ENCODE data around the gene ETNK2. TPM values are rescaled to one million over a fixed set of nuclear protein-coding genes. Genes with fewer than 3 reads are reported as not detected.
A peak's percentile ranks its signal among the peaks of the same experiment; 100 is the strongest.

ETNK2 gene
- total RNA-seq, 1 experiment from 2014 or later: 9.7 TPM

GRCh38 chr1:204177133-204177532 is 25.3 kb upstream of the ETNK2 start:
- DNase-seq (ENCODE audit: low read depth): no peak

DNA sequence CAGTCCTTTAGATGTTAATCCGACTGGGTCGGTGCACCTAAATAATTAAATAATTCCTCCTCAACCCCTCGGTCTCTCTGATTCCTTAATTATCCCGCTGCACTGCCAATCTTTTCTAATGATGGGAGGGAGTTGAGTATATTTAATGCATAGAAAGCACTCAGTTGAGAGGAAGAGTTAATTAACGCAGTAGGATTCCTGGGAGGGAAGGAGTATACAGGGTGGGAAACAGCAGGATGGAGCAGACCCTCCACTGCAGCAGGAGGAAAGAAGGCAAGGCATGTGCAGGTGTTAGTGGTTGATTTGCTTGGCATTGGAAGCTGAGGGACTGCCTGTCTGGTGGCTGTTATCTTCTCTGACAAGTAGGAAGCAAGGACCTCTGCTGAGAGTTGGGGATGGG is 24.2 kb upstream of the ETNK2 start:
- DNase-seq (ENCODE audit: low read depth): no peak

DNA sequence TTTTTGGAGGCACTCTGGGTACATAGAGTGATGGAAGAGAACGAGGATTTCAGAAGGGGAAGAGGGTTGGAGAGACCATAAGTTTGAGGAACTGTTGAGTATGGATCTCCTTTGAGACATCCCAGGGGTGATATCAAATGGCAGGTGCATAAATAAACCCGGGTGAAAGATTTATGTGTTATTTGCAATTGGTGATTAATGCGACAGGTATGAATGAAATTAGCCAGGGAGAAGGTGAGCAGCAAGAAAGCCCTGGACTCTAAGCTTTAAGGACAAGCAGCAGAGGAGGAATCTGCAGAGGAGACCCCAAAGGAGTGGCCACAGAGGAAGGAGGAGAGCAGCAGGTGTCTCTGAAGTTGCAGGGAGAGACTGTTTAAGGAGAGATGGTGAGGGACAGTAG is 23.1 kb upstream of the ETNK2 start:
- DNase-seq (ENCODE audit: low read depth): no peak

DNA sequence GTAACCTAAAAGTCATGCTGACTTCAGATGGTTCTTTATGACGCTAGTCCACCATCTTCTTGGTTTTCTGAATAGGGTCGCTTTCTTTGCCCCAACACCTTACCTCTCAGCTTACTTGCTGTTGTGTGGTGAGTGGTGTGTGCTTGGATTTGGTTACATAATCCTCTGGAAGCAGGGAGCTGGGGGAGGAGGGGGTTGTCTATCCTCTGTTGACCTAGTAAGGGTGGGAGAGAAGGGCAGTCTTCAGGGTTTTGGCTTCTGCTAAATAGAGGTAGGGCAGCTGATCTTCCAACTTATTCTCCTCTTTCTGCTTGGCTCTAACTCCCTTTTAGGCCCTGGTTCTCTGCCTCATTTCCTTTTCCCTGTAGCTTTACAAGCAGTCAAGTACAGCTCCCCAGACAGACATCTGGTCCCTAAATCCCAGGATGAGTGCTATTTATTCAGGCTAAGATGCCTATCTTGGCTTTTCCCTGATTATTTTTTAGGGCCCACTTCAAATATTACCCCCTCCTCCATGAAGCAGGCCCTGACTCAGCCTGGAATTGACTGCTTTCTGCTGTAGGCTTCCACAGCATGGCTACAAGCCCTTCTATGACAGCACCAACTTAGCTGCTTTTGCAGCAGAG is 20.7 kb upstream of the ETNK2 start:
- no peak for DNase-seq (ENCODE audit: low read depth)

DNA sequence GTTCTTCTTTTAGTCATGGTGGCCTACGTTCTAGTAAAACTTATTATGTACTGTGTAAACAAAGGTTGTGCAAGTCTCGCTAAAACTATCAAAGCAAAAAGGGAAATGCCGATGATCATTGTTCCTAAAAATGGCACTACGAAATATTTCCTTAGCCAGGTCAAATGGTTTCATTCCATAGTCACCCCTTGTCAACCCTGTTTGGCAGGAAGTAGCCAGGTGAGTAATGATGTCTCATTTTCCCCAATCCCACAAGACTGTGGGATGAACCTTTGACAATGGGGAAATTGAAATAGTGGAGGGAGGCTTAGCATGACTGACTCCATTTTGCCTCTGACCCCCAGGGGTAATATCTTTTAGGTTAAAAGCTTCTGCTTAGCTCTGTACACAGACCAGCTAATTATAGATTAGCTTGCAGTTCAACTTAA is 19.9 kb upstream of the ETNK2 start:
- peak; percentile 92 for DNase-seq (ENCODE audit: low read depth)

- no peak for DNase-seq (ENCODE audit: low read depth)
These were observed 18.8 kb upstream of the ETNK2 start for GRCh38 chr1:204170494-204171155.

DNA sequence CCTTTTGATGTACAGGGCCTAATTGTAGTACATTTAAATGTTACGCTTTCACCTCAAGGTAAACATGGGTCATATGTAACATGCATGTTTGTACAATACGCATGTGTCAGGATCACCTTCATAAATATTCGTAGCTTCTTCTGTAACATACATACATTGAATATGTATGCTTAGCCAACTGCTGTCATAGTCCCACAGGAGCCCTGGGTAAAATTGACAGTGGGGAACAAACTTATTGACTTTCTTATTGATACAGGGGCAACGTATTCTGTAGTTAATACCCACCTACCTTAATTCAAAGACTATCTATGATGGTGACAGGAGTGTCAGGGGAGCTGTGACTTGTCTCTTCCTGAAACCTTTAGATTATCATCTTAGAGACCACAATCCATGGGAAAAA is 18.0 kb upstream of the ETNK2 start:
- no peak for DNase-seq (ENCODE audit: low read depth)

GRCh38 chr1:204167730-204168129 is 15.9 kb upstream of the ETNK2 start:
- no peak for DNase-seq (ENCODE audit: low read depth)

DNA sequence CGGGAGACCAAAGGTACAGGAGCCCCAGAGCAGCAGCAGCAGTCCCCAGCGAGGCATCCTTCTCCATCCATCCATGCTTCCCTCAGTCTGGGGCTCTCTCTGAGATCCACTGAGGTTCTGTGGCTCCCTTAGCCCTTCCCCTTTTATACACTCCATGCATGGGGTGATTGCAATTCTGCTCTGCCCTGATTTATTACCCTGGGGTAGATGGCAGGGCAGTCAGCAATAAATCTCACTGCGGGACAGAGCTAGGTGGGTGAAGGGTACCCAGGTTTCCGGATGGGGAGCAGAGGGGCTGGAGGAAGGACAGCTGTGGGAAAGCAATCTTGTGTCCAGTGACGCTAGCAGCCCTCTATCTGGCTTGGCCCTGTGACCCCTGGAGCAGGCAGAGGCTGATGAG is 14.4 kb upstream of the ETNK2 start, which contains the start of gene REN:
TSS of gene REN (minus strand) at position 119 of the 400 bp plus-strand sequence. CDS start at position 75, 44 bp downstream.
- DNase-seq (ENCODE audit: low read depth): no peak

DNA sequence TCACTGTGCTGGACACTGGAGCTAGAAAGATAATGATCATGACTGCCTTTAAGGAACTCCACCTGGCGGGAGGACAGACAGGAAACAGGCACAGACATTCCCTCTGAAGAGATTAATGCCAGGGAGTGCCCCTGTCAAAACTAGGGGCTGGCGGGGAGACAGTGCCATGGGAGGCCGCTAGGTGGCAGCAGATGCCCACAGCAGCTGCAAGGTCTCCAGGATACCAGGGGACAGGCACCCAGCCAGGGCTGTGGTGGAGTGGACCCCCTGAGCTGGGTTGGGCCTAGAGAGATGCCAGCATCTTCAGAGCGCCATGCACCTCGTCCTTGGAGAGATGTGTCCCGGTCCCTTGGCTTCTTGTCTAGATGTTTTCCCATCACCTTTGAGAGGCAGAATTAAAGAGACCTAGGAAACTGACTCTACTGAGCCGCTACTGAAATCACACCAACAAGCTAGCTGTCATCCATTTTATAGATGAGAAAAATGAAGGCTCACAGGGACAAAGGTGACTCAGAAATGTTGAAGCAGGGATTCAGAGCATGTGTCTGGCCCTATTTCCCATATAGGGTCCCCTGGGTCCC is 10.7 kb upstream of the ETNK2 start:
- peak; percentile 78 for DNase-seq (ENCODE audit: low read depth)

- DNase-seq (ENCODE audit: low read depth): no peak
These were observed 10.0 kb upstream of the ETNK2 start for GRCh38 chr1:204161609-204162493.

DNA sequence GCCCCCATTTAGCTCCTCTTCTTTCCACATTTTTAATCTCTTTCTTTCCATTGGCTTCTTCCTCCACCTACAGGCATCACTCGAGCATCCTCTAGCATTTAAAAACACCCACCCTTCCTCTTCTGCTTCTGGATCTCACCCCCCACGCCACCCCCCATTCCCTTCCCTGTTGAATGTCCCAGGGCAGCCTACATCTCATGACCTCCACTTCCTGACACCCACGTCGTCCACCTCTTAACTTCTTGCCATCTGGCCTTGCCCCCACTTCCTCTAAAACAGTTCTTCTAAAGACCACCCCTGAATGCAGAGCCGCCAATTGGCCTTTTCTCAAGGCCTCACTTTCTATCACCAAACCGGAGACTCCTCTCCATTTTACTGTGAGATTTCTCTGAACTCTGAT is 6.1 kb upstream of the ETNK2 start:
- no peak for DNase-seq (ENCODE audit: low read depth)

DNA sequence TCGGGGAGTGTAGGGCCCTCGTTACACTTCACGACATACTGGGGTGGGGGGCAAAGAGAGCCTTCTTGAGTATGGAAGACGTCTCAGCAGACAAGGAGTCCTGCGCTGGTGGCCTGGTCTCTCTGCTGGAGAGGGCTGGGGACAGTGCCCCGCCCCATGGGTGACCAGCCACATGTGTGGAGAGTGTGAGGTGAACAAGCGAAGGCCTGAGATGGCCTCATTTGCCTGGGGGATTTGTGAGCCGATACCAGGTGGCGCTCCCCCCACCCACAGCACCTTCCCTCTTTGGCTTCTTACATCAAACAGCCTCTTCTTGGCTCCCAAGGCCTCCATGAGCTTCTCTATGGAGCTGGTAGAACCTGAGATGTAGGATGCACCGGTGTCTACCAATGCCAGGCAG is 4.0 kb upstream of the ETNK2 start:
- no peak for DNase-seq (ENCODE audit: low read depth)

DNA sequence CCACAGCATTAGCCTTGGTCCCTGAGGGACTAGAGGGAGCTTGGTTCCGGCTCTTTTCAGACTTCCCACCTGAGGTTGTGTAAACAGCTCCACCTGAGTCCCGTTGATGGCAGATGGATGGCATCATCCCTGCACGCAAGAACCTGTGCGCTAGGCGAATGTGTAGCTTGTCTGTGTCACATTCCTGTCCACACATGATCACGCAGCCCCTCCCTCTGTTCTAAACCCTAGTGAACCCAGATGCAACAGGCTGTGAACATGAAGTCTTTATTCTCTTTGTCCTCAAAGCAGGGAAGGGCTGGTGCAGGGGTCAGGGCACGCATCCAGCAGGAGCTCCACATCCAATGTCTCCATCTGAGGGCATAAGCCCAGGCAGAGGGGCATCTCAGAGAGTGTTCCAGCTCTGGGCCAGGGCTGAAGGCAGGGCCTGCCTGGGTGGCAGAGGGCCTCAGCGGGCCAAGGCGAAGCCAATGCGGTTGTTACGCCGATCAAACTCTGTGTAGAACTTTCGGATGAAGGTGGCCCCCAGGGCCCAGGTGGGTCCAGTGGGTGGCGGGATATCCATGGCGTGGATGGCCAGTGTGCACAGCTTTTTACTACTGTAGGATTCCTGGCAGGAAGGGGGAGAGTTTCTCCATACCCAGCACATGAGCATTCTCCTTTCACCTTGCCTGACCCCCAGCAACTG is 2.9 kb upstream of the ETNK2 start:
- no peak for DNase-seq (ENCODE audit: low read depth)

DNA sequence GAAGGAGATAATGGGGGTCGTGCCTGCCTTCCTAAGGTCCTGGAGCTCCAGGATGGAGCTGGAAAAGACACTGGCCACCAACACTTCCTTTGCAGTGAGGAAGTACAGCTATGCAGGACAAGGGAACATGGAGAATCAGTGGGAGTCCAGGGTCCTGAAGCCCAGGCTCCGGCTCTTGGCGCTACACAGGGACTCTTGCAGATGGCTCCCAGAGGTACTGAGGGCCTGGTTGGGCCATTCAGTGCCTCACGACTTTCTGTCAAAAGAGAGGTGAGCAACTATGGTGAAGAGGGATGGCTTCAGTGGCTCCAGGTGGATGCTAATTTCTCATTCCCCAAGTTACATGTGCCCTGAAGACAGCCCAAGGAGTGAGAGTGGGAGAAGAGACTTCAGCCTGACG is 1.8 kb upstream of the ETNK2 start:
- no peak for DNase-seq (ENCODE audit: low read depth)

DNA sequence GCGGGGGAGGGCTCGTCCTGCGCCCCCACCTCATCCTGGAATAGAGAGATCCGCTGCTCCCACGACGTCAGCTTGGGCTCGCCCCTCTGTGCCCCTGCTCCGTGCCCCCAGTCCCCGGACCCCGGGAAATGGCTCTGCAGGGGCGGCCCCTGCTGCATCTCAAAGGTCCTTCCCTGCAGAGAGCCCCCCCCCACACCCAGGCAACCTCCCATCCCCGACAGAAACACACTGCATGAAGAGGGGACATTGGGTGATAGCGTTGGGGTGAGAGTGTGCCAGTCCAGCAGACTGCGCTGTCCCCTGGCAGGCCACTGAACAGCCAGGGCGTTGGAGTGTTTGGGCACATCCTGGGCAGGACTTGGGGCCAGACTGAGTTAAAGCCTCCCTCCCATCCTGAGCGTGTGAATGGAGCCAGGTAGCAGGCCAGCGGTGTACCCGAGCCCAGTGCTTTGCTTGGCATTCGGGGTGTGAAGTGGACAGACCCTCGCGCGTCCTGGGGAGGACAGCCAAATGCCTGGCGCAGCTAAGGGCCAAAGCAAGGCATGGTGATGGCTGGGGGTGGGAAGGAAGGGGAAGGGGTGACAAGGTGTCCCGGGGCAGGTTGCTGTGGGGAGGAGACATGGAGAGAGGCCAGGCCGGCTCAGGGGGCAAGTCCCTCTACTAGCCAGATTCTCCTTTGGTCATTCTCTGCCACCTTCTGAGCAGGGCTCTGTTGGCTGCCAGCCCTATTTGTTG is 633 bp upstream of the ETNK2 start:
- no peak for DNase-seq (ENCODE audit: low read depth)

GRCh38 chr1:204150702-204151551 is 917 bp downstream of the ETNK2 start:
- DNase-seq (ENCODE audit: low read depth): no peak

DNA sequence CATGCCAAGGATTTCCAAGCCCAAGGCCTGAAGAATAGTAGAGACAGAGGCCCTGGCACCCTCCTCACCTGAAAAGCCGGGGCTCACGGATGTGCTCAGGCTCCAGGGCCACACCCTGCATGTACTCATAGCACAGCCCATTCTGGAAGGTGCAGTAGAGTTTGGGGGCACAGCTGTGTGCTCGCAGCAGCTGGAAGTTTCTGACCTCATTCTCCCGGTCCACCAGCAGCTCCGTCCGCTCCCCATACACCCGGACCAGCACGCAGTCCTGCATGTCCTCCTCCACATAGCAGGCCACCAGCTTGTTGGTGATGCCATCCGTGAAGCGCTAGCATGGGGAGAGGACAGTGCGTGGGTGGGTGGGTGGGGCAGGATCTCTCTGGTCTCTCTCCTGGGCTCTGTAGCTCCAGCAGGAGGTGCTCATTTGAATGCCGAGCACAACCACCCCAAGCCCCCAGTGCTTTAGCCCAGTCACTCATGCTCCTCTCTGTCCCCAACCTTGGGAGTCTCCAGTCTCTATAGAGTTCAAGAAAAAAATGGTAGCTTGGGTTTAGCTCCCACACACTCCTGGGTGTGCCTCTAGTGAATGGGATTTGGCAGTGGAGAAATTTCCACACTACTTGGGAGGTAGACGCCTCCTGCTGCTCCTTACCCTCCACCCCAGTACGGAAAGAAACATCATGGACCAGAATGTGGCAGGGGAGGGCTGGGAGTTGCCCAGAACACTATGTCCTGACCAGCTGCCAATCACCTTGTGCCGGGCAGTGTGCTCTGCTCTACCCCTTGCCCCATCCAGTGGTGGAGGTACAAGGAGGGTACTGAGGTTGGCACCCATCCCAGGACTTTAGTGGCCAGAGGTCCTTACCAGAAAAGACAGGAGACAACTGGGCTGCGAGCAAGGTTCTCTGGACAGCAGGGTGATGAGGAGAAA is 1.9 kb downstream of the ETNK2 start:
- DNase-seq (ENCODE audit: low read depth): no peak

All from HT1080 (cell line).